Erythroblast (primary cell): ENCODE data around the gene P4HTM.

Experiments used
- GATA1 ChIP-seq: IDR thresholded peaks from 2 replicates; pipeline ENCODE4 v1.6.1; 2011; ENCODE audit warnings: low read depth, mild to moderate bottlenecking, control low read depth, low read length, moderate library complexity
- POLR2A ChIP-seq: IDR thresholded peaks from 2 replicates; pipeline ENCODE4 v1.6.1; 2011; ENCODE audit warnings: mild to moderate bottlenecking, low read length

DNA sequence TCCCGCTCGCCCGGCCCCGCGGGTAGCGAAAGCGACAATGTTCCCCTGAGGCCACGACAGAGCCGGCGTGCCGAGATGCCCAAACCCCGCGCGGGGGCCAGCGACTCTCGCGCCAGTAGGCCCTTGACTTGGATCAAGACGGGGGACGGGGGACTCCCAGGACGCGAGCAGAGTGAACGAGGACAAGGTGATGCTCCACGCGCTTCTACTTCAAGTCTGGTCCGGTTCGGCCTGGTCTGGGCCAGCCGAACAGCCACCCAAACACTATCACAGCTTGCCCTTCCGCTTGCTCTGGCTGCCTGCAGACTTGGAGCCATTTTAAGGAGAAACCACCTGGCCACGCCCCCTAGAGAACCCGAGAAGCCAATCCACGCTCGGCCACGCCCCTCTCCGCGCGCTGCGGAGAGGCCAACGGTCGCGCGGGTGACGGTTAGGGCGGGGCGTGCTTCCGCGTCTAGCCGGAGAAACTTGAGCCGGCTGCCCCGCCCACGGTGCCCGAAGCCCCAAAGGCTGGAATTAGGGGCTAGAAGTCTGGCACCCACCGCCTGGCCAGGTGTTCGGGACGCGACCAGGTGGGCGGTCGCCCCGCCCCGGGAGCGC lies 31.3 kb downstream of the P4HTM start:
- TF ChIP-seq POLR2A (peak; percentile 100), GATA1 (no peak)
